Measurements from ENCODE around the gene FITM1.
A peak's percentile ranks its signal among the peaks of the same experiment; 100 is the strongest.

The FITM1 gene

GRCh38 chr14:24122898-24123297 lies 7.6 kb upstream of the FITM1 start:
- no peak for DNase-seq

DNA sequence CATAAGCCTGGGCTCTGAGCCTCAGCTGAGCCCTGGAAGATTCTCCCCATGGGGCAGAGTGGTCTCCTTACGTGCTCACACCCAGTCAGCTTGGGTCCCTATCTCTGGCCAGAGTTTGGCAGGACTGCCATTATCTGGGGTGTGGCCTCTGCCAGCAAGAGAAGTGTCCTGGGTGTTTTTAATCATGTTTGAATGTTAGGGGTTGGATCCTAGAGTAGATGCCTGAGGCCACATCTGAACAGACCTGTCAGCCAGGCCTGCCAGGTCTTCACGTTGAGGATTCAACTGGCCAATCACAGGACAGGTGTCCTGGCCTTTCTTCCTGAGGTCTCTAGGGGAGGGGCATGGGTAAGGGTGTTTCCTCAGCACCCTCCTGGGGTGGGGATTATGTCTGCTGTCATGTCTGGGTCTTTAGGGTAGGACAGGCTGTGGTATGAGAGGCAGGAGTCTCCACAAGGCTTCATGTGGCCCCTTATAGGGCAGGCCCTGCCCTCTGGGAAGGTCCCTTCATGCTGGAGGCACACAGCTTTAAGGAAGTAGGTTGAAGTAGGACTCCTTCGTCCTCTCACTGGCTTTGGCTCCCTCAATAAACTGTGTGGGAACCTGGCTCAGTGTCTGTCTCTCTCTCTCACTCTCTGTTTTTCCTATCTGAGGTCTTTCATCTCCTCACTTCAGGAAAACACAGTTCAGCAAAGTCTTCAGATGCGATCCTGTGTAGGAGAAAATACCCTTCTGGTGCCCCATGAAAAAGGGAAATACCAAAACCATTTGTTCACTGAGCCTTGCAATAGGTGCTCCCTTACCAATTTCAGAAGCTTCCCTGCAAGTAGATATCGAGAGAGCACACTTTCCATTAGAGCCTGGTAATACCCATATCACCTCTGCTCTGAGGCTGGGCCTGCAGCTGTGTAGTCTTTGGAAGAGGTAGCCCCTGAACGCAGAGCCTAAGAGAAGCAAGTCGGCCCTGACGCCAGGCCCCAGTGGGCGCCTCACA lies 6.7 kb upstream of the FITM1 start:
- no peak for DNase-seq

DNA sequence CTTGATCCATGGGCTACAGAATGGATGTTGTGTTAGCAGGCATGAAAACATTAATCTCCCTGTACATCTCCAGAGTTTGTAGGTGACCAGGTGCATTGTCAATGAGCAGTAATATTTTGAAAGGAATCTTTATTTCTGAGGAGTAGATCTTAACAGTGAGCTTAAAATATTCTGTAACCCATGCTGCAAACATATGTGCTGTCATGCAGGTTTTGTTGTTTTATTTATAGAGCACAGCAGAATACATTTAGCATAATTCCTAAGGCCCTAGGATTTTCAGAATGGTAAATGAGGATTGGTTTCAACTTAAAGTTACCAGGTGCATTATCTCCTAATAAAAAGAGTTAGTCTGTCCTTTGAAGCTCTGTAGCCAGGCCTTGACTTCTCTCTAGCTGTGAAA lies 3.5 kb upstream of the FITM1 start:
- no peak for DNase-seq

- no peak for DNase-seq
Observed at GRCh38 chr14:24127673-24128072, 2.8 kb upstream of the FITM1 start.

DNA sequence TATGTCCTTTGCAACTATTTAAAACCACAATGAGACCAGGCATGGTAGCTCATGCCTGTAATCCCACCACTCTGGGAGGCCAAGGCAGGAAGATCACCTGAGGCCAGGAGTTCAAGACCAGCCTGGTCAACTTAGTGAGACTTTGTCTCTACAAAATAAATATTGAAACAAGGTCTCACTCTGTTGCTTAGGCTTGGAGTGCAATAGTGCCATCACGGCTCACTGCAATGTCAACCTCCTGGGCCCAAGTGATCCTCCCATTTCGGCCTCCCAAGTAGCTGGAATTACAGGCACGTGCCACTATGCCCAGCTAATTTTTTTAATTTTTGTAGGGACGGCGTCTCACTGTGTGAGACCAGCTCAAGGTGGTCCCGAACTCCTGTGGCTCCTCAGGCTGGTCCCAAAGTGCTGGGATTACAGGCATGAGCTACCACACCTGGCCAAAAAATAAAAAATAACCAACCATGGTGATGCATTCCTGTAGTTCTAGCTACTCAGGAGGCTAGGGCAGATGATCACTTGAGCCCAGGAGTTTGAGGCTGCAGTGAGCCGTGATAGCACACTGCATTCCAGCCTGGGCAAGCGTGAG lies 955 bp upstream of the FITM1 start:
- no peak for DNase-seq

GRCh38 chr14:24130717-24131548 lies 474 bp downstream of the FITM1 start:
- DNase-seq: no peak

DNA sequence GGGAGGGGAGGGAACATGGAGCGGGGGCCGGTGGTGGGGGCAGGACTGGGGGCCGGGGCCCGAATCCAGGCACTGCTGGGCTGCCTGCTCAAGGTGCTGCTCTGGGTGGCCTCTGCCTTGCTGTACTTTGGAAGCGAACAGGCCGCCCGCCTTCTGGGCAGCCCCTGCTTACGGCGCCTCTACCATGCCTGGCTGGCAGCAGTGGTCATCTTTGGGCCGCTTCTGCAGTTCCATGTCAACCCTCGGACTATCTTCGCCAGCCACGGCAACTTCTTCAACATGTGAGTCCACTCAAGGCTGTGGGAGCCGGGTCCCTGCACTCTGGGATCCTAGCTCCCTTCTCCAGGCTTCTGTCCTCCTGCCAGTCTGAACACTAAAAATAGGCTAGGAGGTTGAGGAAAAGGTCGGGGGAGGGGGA lies 1.1 kb downstream of the FITM1 start:
- no peak for DNase-seq

DNA sequence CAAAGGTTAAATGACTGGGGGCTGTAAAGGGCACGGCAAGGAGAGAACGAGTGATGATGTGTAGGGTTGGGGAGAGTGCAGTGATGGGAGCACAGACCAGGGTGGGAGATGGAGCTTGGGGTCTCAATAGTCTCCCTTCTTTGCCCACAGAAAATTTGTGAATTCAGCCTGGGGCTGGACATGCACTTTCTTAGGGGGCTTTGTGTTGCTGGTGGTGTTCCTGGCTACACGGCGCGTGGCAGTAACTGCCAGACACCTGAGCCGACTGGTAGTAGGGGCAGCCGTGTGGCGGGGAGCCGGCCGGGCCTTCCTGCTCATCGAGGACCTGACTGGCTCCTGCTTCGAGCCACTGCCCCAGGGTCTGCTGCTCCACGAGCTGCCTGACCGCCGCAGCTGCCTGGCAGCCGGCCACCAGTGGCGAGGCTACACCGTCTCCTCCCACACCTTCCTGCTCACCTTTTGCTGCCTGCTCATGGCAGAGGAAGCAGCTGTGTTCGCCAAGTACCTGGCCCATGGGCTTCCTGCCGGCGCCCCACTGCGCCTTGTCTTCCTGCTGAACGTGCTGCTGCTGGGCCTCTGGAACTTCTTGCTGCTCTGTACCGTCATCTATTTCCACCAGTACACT lies 1.7 kb downstream of the FITM1 start:
- peak; percentile 68 for DNase-seq

- DNase-seq: no peak
Observed at GRCh38 chr14:24132976-24133375, 2.5 kb downstream of the FITM1 start.

- no peak for DNase-seq
Observed at GRCh38 chr14:24133735-24134134, 3.3 kb downstream of the FITM1 start.

DNA sequence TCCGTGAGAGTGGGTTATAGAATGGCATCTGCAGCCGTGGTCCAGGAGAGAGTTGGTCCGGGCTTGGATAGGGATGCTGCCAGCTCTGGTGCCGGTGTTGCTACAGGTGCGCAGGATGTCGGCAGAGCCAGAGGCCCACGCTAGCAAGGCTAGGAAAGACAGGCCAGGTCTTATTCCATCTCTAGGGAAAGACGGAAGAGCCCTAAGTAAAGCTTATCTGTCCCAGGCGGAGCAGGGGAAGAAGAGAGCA lies 5.0 kb downstream of the FITM1 start:
- DNase-seq: no peak

DNA sequence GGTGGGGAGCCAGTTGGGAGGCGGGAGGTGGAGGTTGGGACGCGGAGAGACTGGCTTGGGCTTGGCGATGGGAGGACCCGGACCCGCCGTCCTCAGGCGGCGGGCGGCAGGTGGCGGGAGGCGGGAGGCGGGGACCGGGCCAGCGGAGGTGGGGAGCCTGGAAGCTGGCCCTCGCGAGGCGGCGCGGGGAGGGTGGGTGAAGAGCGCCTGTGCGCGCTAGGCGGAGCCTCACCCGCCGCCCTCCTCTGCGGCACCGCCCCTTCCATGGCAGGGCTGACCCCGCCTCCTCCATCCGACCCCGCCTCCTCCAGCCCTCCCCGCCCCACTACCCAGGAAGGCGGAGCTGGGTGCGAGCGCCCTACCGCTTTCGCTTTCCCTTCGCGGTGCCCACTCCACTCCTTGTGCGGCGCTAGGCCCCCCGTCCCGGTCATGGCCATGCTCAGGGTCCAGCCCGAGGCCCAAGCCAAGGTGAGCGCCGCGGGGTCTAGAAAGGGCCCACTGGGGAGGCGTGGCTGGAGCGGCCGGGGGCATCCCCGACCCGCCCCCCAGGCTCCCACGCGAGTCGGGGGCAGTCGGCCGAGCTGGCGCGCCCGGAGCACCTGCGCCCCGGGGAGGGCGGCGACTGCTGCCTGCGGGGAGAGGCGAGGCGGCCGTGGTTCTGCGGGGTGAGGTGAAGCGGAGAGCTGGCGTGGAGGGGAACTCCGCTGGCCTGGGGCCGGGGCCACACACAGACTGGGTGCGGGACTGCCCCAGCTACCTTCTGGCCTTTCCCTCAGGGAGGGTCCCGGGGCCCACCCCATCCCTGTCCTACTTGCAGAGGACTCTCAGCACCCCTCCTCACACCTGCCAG lies 5.6 kb downstream of the FITM1 start, which contains the start of gene PSME1:
TSS of gene PSME1 (plus strand) at position 361 of the 850 bp plus-strand sequence. CDS start at position 430, 69 bp downstream.
- DNase-seq: peak; percentile 98

DNA sequence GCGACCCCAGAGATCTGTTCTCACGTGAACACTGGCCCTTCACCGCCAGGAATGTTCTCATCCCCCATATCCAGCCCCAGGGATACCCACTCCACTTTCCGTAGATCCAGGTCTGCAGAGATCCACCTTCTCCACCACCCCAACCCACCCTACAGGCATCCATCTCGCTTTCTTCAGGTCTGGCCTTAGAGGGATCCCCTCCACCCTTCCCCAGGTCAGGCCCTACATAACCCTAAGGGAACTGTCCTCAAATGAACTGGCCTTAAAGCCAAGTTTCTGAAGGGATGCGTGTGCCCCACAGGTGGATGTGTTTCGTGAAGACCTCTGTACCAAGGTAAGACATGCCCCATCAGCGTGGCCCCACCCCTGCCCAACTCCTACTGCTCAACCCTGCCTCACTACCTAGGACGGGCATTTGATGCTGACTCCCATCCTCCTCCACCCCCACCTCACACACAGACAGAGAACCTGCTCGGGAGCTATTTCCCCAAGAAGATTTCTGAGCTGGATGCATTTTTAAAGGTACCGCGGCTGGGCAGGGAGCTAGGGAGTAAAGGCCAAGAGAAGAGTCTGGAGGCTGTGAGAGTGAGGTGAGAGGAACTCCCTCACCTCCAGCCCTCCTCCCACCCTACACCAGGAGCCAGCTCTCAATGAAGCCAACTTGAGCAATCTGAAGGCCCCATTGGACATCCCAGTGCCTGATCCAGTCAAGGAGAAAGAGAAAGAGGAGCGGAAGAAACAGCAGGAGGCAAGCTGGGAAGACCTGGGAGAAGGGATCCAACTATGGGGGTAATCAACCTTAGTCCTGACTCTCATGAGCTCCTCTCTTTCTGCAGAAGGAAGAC lies 6.4 kb downstream of the FITM1 start:
- DNase-seq: no peak

- DNase-seq: no peak
Observed at GRCh38 chr14:24137529-24138395, 7.3 kb downstream of the FITM1 start.

DNA sequence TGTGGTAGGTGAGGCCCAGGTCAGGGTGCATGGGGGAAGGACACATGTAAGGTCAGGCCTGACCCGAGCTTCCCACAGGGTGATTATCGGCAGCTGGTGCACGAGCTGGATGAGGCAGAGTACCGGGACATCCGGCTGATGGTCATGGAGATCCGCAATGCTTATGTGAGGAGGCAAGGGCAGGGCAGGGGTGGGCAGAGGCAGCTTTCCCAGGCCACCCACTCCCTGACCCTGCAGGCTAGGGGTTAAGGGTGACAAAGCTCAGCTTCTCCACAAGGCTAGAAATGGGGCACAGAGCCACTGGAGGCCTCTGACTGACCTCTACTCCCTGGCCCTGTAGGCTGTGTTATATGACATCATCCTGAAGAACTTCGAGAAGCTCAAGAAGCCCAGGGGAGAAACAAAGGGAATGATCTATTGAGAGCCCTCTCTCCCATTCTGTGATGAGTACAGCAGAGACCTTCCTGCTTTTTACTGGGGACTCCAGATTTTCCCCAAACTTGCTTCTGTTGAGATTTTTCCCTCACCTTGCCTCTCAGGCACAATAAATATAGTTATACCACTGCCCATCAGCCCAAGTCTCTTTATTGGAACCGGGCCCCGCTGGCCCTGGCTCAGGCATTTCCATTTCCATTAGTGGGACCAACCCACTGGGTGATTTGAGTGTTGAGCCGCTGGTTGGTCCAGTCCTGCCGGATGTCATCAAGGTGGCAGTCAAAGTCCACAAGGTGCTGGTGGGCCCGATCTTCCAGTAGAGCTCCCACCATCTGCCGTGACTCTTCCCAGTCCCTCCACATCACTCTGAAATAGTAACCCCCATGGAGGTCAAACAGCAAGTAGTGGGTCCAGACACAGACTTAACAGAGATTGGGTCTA lies 8.2 kb downstream of the FITM1 start:
- no peak for DNase-seq

- peak; percentile 16 for DNase-seq
Observed at GRCh38 chr14:24139272-24139934, 8.9 kb downstream of the FITM1 start.

- peak; percentile 100 for DNase-seq
Observed at GRCh38 chr14:24141097-24141880, 10.8 kb downstream of the FITM1 start, which contains the start of gene EMC9. Gene EMC9 (minus strand): TSS chr14:24141591. CDS start chr14:24141304, 287 bp downstream.

Measured in NCI-H2107 (cell line).